ENCODE results near the gene DEGS1. TPM values are rescaled to one million over a fixed set of nuclear protein-coding genes. Genes with fewer than 3 reads are reported as not detected.

DEGS1 gene
- total and polyA plus RNA-seq, 2 of the 4 experiments (the other 2 are of a cell fraction) = 54.8 to 109 TPM

- Histone ChIP-seq H2BK15ac (ENCODE audit: low read depth, low read length) (no peak overlapping the region), H3K79me1 (ENCODE audit: low read depth in 1 of 2, low read length in 2 of 2) (no peaks in the 10 kb centered on the region), H3K4ac (ENCODE audit: low read depth, low read length) (no peak overlapping the region), H2BK20ac (ENCODE audit: low read depth, low read length) (no peak overlapping the region), H4K20me1 (ENCODE audit: insufficient read depth, low read length) (no peaks in the 10 kb centered on the region), H3K23ac (ENCODE audit: low read depth, low read length) (no peak overlapping the region), H3K14ac (replicated peaks; ENCODE audit: low read depth, low read length) (no peak overlapping the region), H3K4me3 (ENCODE audit: insufficient read depth, low read depth, low read length) (no peak overlapping the region), H3K36me3 (ENCODE audit: control insufficient read depth, insufficient read depth, low read length) (no peaks in the 10 kb centered on the region), H2BK120ac (ENCODE audit: low read depth, low read length) (no peak overlapping the region), H3K9ac (ENCODE audit: low read depth, low read length) (no peak overlapping the region), H3K27ac (ENCODE audit: insufficient read depth, low read length) (no peak overlapping the region), H4K5ac (ENCODE audit: low read depth, low read length) (no peak overlapping the region), H3K56ac (ENCODE audit: extremely low read depth, insufficient read depth, low read length) (no peak overlapping the region), H2AFZ (replicated peaks; ENCODE audit: low read length, poor library complexity) (no peak overlapping the region), H3K9me1 (ENCODE audit: insufficient read depth, low read length) (no peaks in the 10 kb centered on the region), H4K8ac (ENCODE audit: low read depth in 2 of 2, low read length in 2 of 2) (no peak overlapping the region), H4K91ac (ENCODE audit: insufficient read depth, low read depth, low read length) (no peak overlapping the region), H2AK9ac (replicated peaks; ENCODE audit: low read depth, low read length, poor library complexity) (no peak overlapping the region), H2BK5ac (ENCODE audit: low read depth, low read length, poor library complexity, severe bottlenecking) (no peak overlapping the region), H3K18ac (ENCODE audit: low read depth, low read length) (no peak overlapping the region), H3K9me3 (ENCODE audit: control insufficient read depth, insufficient read depth, low read length) (no peaks in the 10 kb centered on the region), H3K4me2 (ENCODE audit: low read depth, low read length) (no peak overlapping the region), H3K27me3 (ENCODE audit: control insufficient read depth, insufficient read depth, low read length) (no peaks in the 10 kb centered on the region), H3K4me1 (ENCODE audit: control insufficient read depth, insufficient read depth, low read length) (no peaks in the 10 kb centered on the region), H2AK5ac (ENCODE audit: low read depth, low read length) (no peak overlapping the region)
- in situ Hi-C loops (cut with MboI; ENCODE audit: low sequenced_read_pairs) = no loop called here
- no peak for TF ChIP-seq MXI1 (IDR thresholded peaks at IDR 0.05; ENCODE audit: borderline replicate concordance, low read depth, low read length)
- no peak for TF ChIP-seq FOS (IDR thresholded peaks at IDR 0.05; ENCODE audit: low read depth, low read length)
- TF ChIP-seq POLR2A (IDR thresholded peaks at IDR 0.05; ENCODE audit: low read depth, low read length) = no peak
- no TSS peak for BruUV-seq (replicated peaks)
- intact Hi-C loops (cut with micrococcal nuclease) = loop anchor here (5.0 kb wide), 1 partner anchor 160 kb away; the partner anchor contains the start of gene NVL
- dilution Hi-C loops (cut with HindIII; ENCODE audit: low sequenced_read_pairs, unreplicated experiment) = no loop called here
- 91 to 96% methylated on average over 1 of the region's 3 CpGs for WGBS, 2 experiments (ENCODE audit: extremely low coverage in 2 of 2, insufficient read length in 1 of 2)
- ChIA-PET CTCF (interaction anchor here (0.6 kb wide), 1 partner anchor 46 kb away, joined by 3 read pairs; no protein-coding TSS in a partner anchor), POLR2A (ENCODE audit: unreplicated experiment) (no interaction called here)
- no peak for ATAC-seq (ENCODE audit: low read depth)
- no peak for DNase-seq
These were observed 10.8 kb upstream of the DEGS1 start for GRCh38 chr1:224172229-224172628.

All from IMR-90 (cell line).